Activated T-helper 1 cell treated with anti-CD3 and anti-CD28 coated beads, Interleukin-12 subunit alpha, Interleukin-12 subunit beta, Interleukin-2, Interleukin-4 antibody, amounts not matched to agents 30 ng/mL and 10 ng/mL and 1 ng/mL, durations not matched to agents 14 hours and 24 hours and 36 hours (primary cell): ENCODE data around the gene PAX1. TPM values are rescaled to one million over a fixed set of nuclear protein-coding genes. Genes with fewer than 3 reads are reported as not detected.

ENCODE experiments used
- DNase-seq: peaks from one replicate; pipeline ENCODE4 v3.0.0; 2021; ENCODE audit warnings: low spot score
- H3K27ac Mint-ChIP-seq: one replicate; pipeline ENCODE4 v1.8.0; 2021; ENCODE audit warnings: mild to moderate bottlenecking, mixed read lengths
- H3K27me3 Mint-ChIP-seq: one replicate; pipeline ENCODE4 v1.8.0; 2022; ENCODE audit warnings: mild to moderate bottlenecking, moderate library complexity, mixed read lengths; ENCODE audit not compliant: insufficient read depth
- H3K36me3 Mint-ChIP-seq: one replicate; pipeline ENCODE4 v1.8.0; 2021; ENCODE audit warnings: low read depth, mixed read lengths
- H3K4me1 Mint-ChIP-seq: one replicate; pipeline ENCODE4 v1.8.0; 2021; ENCODE audit warnings: low read depth, mixed read lengths
- H3K4me3 Mint-ChIP-seq: one replicate; pipeline ENCODE4 v1.8.0; 2021; ENCODE audit warnings: mild to moderate bottlenecking, moderate library complexity, mixed read lengths
- H3K9me3 Mint-ChIP-seq: one replicate; pipeline ENCODE4 v1.8.0; 2021; ENCODE audit warnings: mixed read lengths
- intact Hi-C: fragments of 100-400 bp; cut with micrococcal nuclease; formaldehyde crosslinking; loops from one replicate; pipeline ENCODE4 v1.15.1; 2024
- total RNA-seq: library from RNA; stranded (reverse); gene quantifications from 2 replicates; pipeline ENCODE4 v1.2.3, GENCODE V29; 2022

Gene PAX1
- total RNA-seq, 1 donor from 2014 or later = not detected

GRCh38 chr20:21715193-21715881 lies 9.9 kb downstream of the PAX1 start:
- peaks cover 49% of the 10 kb centered on the region for H3K27me3 Mint-ChIP-seq
- no peak overlapping the region for H3K4me3 Mint-ChIP-seq
- intact Hi-C loops = no loop called here
- no peak for DNase-seq
- no peaks in the 10 kb centered on the region for H3K4me1 Mint-ChIP-seq
- H3K36me3 Mint-ChIP-seq = peaks cover 1% of the 10 kb centered on the region
- H3K27ac Mint-ChIP-seq = no peak overlapping the region
- H3K9me3 Mint-ChIP-seq = no peaks in the 10 kb centered on the region

GRCh38 chr20:21719592-21720214 lies 14.2 kb downstream of the PAX1 start:
- intact Hi-C loops = no loop called here
- Mint-ChIP-seq H3K27me3 (peaks cover 27% of the 10 kb centered on the region), H3K27ac (no peak overlapping the region), H3K36me3 (peaks cover 1% of the 10 kb centered on the region), H3K4me1 (no peaks in the 10 kb centered on the region), H3K9me3 (no peaks in the 10 kb centered on the region), H3K4me3 (no peak overlapping the region)
- DNase-seq = peak; percentile 8

GRCh38 chr20:21725892-21726291 lies 20.4 kb downstream of the PAX1 start:
- no peaks in the 10 kb centered on the region for H3K9me3 Mint-ChIP-seq
- H3K4me3 Mint-ChIP-seq = no peak overlapping the region
- DNase-seq = no peak
- no peak overlapping the region for H3K27ac Mint-ChIP-seq
- H3K4me1 Mint-ChIP-seq = no peaks in the 10 kb centered on the region
- intact Hi-C loops = no loop called here
- no peaks in the 10 kb centered on the region for H3K36me3 Mint-ChIP-seq
- no peaks in the 10 kb centered on the region for H3K27me3 Mint-ChIP-seq

- intact Hi-C loops = no loop called here
- no peaks in the 10 kb centered on the region for H3K27me3 Mint-ChIP-seq
- no peaks in the 10 kb centered on the region for H3K4me1 Mint-ChIP-seq
- no peaks in the 10 kb centered on the region for H3K9me3 Mint-ChIP-seq
- H3K36me3 Mint-ChIP-seq = no peaks in the 10 kb centered on the region
- no peak overlapping the region for H3K27ac Mint-ChIP-seq
- no peak overlapping the region for H3K4me3 Mint-ChIP-seq
- no peak for DNase-seq
These were observed 23.9 kb downstream of the PAX1 start for GRCh38 chr20:21729316-21729715.

- Mint-ChIP-seq H3K36me3 (no peaks in the 10 kb centered on the region), H3K4me3 (no peak overlapping the region), H3K9me3 (no peaks in the 10 kb centered on the region), H3K27me3 (peaks cover 2% of the 10 kb centered on the region), H3K4me1 (no peaks in the 10 kb centered on the region), H3K27ac (no peak overlapping the region)
- DNase-seq = no peak
- intact Hi-C loops = no loop called here
These were observed 33.7 kb downstream of the PAX1 start for GRCh38 chr20:21739161-21739560.

- Mint-ChIP-seq H3K27ac (no peak overlapping the region), H3K4me1 (no peaks in the 10 kb centered on the region), H3K4me3 (no peak overlapping the region), H3K36me3 (no peaks in the 10 kb centered on the region), H3K9me3 (no peaks in the 10 kb centered on the region), H3K27me3 (peaks cover 2% of the 10 kb centered on the region)
- DNase-seq = no peak
- intact Hi-C loops = no loop called here
These were observed 34.2 kb downstream of the PAX1 start for GRCh38 chr20:21739682-21740081.

GRCh38 chr20:21741266-21741665 lies 35.8 kb downstream of the PAX1 start:
- peaks cover 2% of the 10 kb centered on the region for H3K27me3 Mint-ChIP-seq
- no peak for DNase-seq
- H3K27ac Mint-ChIP-seq = no peak overlapping the region
- H3K4me3 Mint-ChIP-seq = no peak overlapping the region
- intact Hi-C loops = no loop called here
- H3K9me3 Mint-ChIP-seq = no peaks in the 10 kb centered on the region
- H3K36me3 Mint-ChIP-seq = no peaks in the 10 kb centered on the region
- H3K4me1 Mint-ChIP-seq = no peaks in the 10 kb centered on the region

GRCh38 chr20:21762646-21763045 lies 57.2 kb downstream of the PAX1 start:
- Mint-ChIP-seq H3K27ac (no peak overlapping the region), H3K9me3 (no peaks in the 10 kb centered on the region), H3K36me3 (no peaks in the 10 kb centered on the region), H3K27me3 (no peaks in the 10 kb centered on the region), H3K4me3 (no peak overlapping the region), H3K4me1 (no peaks in the 10 kb centered on the region)
- intact Hi-C loops = no loop called here
- no peak for DNase-seq

- Mint-ChIP-seq H3K27ac (no peak overlapping the region), H3K4me1 (no peaks in the 10 kb centered on the region), H3K27me3 (no peaks in the 10 kb centered on the region), H3K36me3 (no peaks in the 10 kb centered on the region), H3K9me3 (no peaks in the 10 kb centered on the region), H3K4me3 (no peak overlapping the region)
- DNase-seq = no peak
- intact Hi-C loops = no loop called here
These were observed 61.8 kb downstream of the PAX1 start for GRCh38 chr20:21767200-21767738.

GRCh38 chr20:21767739-21768223 lies 62.3 kb downstream of the PAX1 start:
- DNase-seq = no peak
- Mint-ChIP-seq H3K27ac (no peak overlapping the region), H3K9me3 (no peaks in the 10 kb centered on the region), H3K4me1 (no peaks in the 10 kb centered on the region), H3K27me3 (no peaks in the 10 kb centered on the region), H3K4me3 (no peak overlapping the region), H3K36me3 (no peaks in the 10 kb centered on the region)
- intact Hi-C loops = no loop called here

Other genes starting within 250 kb of the PAX1 start
- not detected in 2 replicates for gene NKX2-2, start 191.6 kb upstream of the PAX1 start, total RNA-seq